ENCODE results near the gene PAM.

DNA sequence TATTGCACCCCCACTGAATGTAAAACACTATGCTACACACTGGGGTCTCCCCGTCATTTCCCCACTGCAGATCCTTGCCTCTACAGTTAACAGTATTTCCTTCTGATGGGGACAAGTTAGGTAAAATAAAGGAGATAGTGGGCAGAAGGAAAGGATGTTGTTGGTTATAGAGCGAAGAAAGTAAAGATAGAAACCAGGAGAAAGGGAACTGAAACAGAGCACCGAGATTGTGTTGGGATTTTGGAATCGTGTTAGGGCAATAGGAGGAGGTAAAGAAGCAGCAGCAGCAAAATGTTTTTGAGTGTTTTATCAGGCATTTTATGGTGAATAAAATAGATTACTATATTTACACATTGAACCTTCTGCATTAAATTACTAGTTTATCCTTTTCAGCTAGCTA, 60.0 kb downstream of the PAM start:
- TF ChIP-seq POLR2A (IDR thresholded peaks at IDR 0.05; ENCODE audit: insufficient read depth in 1 of 2, low read depth in 2 of 2, low read length in 2 of 2) (no peak), MXI1 (IDR thresholded peaks at IDR 0.05; ENCODE audit: borderline replicate concordance, low read depth, low read length) (no peak)
